ENCODE data around the gene MAN2B1. TPM values are rescaled to one million over a fixed set of nuclear protein-coding genes. Genes with fewer than 3 reads are reported as not detected.
"Not testable (repeated sequence)": the region's sequence is repeated elsewhere in the genome, so short reads cannot be mapped to it uniquely, and the experiment has no call there.

MAN2B1 gene
- total and polyA plus RNA-seq, 2 donors (not counting 1 experiment from before 2014, with no cell fraction given) = 30.7 to 36.0 TPM

DNA sequence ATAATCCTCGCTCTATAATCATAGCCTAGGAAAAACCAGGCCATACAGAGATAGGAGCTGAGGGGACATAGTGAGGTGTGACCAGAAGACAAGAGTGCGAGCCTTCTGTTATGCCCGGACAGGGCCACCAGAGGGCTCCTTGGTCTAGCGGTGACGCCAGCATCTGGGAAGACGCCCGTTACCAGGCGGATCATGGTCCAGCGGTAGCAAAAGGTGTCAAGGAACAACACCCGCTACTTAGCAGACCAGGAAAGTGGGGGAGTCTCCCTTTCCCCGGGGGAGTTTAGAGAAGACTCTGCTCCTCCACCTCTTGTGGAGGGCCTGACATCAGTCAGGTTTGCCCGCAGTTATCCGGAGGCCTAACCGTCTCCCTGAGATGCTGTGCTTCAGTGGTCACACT lies 45.5 kb upstream of the MAN2B1 start:
- H3K9me3 ChIP-seq (ENCODE audit: control insufficient read depth, insufficient read depth, low read depth, low read length); DNase-seq (ENCODE audit: low read depth in 2 of 2); H3K27me3 ChIP-seq (ENCODE audit: control insufficient read depth, insufficient read depth, low read length); H3K4me3 ChIP-seq (replicated peaks in 1 of 4; ENCODE audit: control extremely low read depth in 1 of 4, insufficient read depth in 1 of 4, low read depth in 3 of 4, low read length in 4 of 4); H4K20me1 ChIP-seq (ENCODE audit: control insufficient read depth, extremely low read depth, insufficient read depth, low read length); H2AFZ ChIP-seq (ENCODE audit: low read length); H3K9ac ChIP-seq (ENCODE audit: insufficient read depth, low read length); H3K4me1 ChIP-seq (ENCODE audit: control insufficient read depth, extremely low read depth, insufficient read depth, low read length); H3K27ac ChIP-seq (ENCODE audit: insufficient read depth, low read length); H3K4me2 ChIP-seq (ENCODE audit: extremely low read depth, insufficient read depth, low read length): not testable (repeated sequence)
- H3K36me3 ChIP-seq (ENCODE audit: control insufficient read depth, insufficient read depth, low read length) = peaks cover 35% of the 10 kb centered on the region
- H3K79me2 ChIP-seq (ENCODE audit: control insufficient read depth, insufficient read depth, low read length) = peaks cover 14% of the 10 kb centered on the region

DNA sequence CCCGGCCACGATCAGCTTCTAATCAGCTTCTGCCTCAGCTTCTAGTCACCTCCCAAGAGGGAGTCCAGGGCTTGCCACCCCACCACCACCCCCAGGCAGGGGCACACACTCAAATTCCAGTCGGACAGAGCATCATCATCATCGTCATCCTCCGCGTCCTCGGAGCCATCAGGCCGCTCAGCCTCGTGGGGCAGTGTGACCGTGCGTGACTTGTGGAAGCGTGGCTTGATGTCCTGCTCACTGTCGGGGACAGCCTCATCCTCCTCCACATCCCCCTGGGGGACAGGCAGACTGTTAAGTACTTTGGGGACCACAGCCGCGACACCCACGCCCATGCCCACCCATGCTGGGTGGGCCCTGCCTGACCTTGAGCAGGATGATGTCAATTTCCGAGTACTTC lies 44.6 kb upstream of the MAN2B1 start:
- Histone ChIP-seq H3K4me2 (ENCODE audit: extremely low read depth, insufficient read depth, low read length) (no peak overlapping the region), H3K36me3 (ENCODE audit: control insufficient read depth, insufficient read depth, low read length) (peaks cover 38% of the 10 kb centered on the region), H4K20me1 (ENCODE audit: control insufficient read depth, extremely low read depth, insufficient read depth, low read length) (no peaks in the 10 kb centered on the region), H3K27me3 (ENCODE audit: control insufficient read depth, insufficient read depth, low read length) (no peaks in the 10 kb centered on the region), H3K9me3 (ENCODE audit: control insufficient read depth, insufficient read depth, low read depth, low read length) (no peaks in the 10 kb centered on the region), H2AFZ (ENCODE audit: low read length) (no peak overlapping the region), H3K4me3 (replicated peaks in 1 of 4; ENCODE audit: control extremely low read depth in 1 of 4, insufficient read depth in 1 of 4, low read depth in 3 of 4, low read length in 4 of 4) (no peak overlapping the region), H3K4me1 (ENCODE audit: control insufficient read depth, extremely low read depth, insufficient read depth, low read length) (no peaks in the 10 kb centered on the region), H3K79me2 (ENCODE audit: control insufficient read depth, insufficient read depth, low read length) (peaks cover 9% of the 10 kb centered on the region), H3K27ac (ENCODE audit: insufficient read depth, low read length) (no peak overlapping the region), H3K9ac (ENCODE audit: insufficient read depth, low read length) (no peak overlapping the region)
- TF ChIP-seq EZH2 (IDR thresholded peaks at IDR 0.05; ENCODE audit: low read length, missing control alignments) = no peak
- TF ChIP-seq, protein P1, sequence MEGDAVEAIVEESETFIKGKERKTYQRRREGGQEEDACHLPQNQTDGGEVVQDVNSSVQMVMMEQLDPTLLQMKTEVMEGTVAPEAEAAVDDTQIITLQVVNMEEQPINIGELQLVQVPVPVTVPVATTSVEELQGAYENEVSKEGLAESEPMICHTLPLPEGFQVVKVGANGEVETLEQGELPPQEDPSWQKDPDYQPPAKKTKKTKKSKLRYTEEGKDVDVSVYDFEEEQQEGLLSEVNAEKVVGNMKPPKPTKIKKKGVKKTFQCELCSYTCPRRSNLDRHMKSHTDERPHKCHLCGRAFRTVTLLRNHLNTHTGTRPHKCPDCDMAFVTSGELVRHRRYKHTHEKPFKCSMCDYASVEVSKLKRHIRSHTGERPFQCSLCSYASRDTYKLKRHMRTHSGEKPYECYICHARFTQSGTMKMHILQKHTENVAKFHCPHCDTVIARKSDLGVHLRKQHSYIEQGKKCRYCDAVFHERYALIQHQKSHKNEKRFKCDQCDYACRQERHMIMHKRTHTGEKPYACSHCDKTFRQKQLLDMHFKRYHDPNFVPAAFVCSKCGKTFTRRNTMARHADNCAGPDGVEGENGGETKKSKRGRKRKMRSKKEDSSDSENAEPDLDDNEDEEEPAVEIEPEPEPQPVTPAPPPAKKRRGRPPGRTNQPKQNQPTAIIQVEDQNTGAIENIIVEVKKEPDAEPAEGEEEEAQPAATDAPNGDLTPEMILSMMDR (conservative IDR thresholded peaks at IDR 0.05 in 1 of 2, IDR thresholded peaks at IDR 0.05 in 1 of 2; ENCODE audit: low read depth in 1 of 2, low read length in 2 of 2) = no peak
- no peak for DNase-seq (ENCODE audit: low read depth in 2 of 2)

DNA sequence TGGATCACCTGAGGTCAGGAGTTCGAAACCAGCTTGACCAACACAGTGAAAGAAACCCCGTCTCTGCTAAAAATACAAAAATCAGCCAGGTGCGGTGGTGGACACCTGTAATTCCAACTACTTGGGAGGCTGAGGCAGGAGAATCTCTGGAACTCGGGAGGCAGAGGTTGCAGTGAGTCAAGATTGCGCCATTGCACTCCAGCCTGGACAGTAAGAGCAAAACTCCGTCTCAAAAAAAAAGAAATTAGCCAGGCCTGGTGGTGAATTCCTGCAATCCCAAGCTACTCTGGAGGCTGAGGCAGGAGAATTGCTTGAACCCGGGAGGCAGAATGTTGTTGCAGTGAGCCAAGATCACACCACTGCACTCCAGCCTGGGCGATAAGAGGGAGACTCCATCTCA lies 42.1 kb upstream of the MAN2B1 start:
- H3K36me3 ChIP-seq (ENCODE audit: control insufficient read depth, insufficient read depth, low read length) = peaks cover 36% of the 10 kb centered on the region
- no peak overlapping the region for H3K27ac ChIP-seq (ENCODE audit: insufficient read depth, low read length)
- H3K27me3 ChIP-seq (ENCODE audit: control insufficient read depth, insufficient read depth, low read length) = no peaks in the 10 kb centered on the region
- TF ChIP-seq, protein P1 (conservative IDR thresholded peaks at IDR 0.05 in 1 of 2, IDR thresholded peaks at IDR 0.05 in 1 of 2; ENCODE audit: low read depth in 1 of 2, low read length in 2 of 2) = no peak
- no peak for TF ChIP-seq EZH2 (IDR thresholded peaks at IDR 0.05; ENCODE audit: low read length, missing control alignments)
- no peak overlapping the region for H3K9ac ChIP-seq (ENCODE audit: insufficient read depth, low read length)
- H2AFZ ChIP-seq (ENCODE audit: low read length) = no peak overlapping the region
- no peaks in the 10 kb centered on the region for H4K20me1 ChIP-seq (ENCODE audit: control insufficient read depth, extremely low read depth, insufficient read depth, low read length)
- no peak for DNase-seq (ENCODE audit: low read depth in 2 of 2)
- H3K4me2 ChIP-seq (ENCODE audit: extremely low read depth, insufficient read depth, low read length) = no peak overlapping the region
- peaks cover 2% of the 10 kb centered on the region for H3K79me2 ChIP-seq (ENCODE audit: control insufficient read depth, insufficient read depth, low read length)
- H3K4me1 ChIP-seq (ENCODE audit: control insufficient read depth, extremely low read depth, insufficient read depth, low read length) = no peaks in the 10 kb centered on the region
- no peak overlapping the region for H3K4me3 ChIP-seq (replicated peaks in 1 of 4; ENCODE audit: control extremely low read depth in 1 of 4, insufficient read depth in 1 of 4, low read depth in 3 of 4, low read length in 4 of 4)
- H3K9me3 ChIP-seq (ENCODE audit: control insufficient read depth, insufficient read depth, low read depth, low read length) = no peaks in the 10 kb centered on the region

Measured in fibroblast of lung (primary cell).